ENCODE data around the gene CIT. TPM values are rescaled to one million over a fixed set of nuclear protein-coding genes. Genes with fewer than 3 reads are reported as not detected.
"Not testable (repeated sequence)": the region's sequence is repeated elsewhere in the genome, so short reads cannot be mapped to it uniquely, and the experiment has no call there.

CIT gene
- total and polyA plus RNA-seq, 8 donors, result 0.38 to 2.7 (median 0.84) TPM

- ATAC-seq (no peak), DNase-seq (no peak), FAIRE-seq (no peak)
- Histone ChIP-seq H3K36me3 (no peaks in the 10 kb centered on the region), H3K27me3 (no peaks in the 10 kb centered on the region), H3K4me3 (no peak overlapping the region), H3K4me1 (peaks cover 10 to 19% (median 12%) of the 10 kb centered on the region in 3 donors), H3K27ac (no peak overlapping the region), H3K9me3 (no peaks in the 10 kb centered on the region)
- no peak for TF ChIP-seq CTCF (IDR thresholded peaks at IDR 0.05)
- WGBS, 2 donors, result 98 to 99% methylated on average over 11 of the region's 11 CpGs
- intact Hi-C loops (cut with DNase I), result no loop called here
Measured at GRCh38 chr12:119712721-119713120, 164.4 kb downstream of the CIT start.

GRCh38 chr12:119711693-119712092 is 165.4 kb downstream of the CIT start:
- no peak overlapping the region for H3K27ac ChIP-seq
- DNase-seq, result no peak
- 97 to 98% methylated on average over 4 of the region's 4 CpGs for WGBS, 2 donors
- H3K4me1 ChIP-seq, result peaks cover 7 to 11% (median 9%) of the 10 kb centered on the region in 3 donors
- intact Hi-C loops (cut with DNase I), result no loop called here
- no peaks in the 10 kb centered on the region for H3K9me3 ChIP-seq
- H3K36me3 ChIP-seq, result no peaks in the 10 kb centered on the region
- no peak for ATAC-seq
- no peak for TF ChIP-seq CTCF (IDR thresholded peaks at IDR 0.05)
- no peaks in the 10 kb centered on the region for H3K27me3 ChIP-seq
- no peak overlapping the region for H3K4me3 ChIP-seq
- FAIRE-seq, result no peak

- FAIRE-seq (no peak), ATAC-seq (no peak), DNase-seq (no peak)
- Histone ChIP-seq H3K36me3 (no peaks in the 10 kb centered on the region), H3K9me3 (no peaks in the 10 kb centered on the region), H3K27me3 (no peaks in the 10 kb centered on the region), H3K27ac (no peak overlapping the region), H3K4me1 (peaks cover under 1 to 5% (median 2%) of the 10 kb centered on the region in 3 donors), H3K4me3 (no peak overlapping the region)
- TF ChIP-seq CTCF (IDR thresholded peaks at IDR 0.05), result no peak
- 86 to 91% methylated on average over 15 of the region's 15 CpGs for WGBS, 2 donors
- intact Hi-C loops (cut with DNase I), result no loop called here
Measured at GRCh38 chr12:119710965-119711551, 166.1 kb downstream of the CIT start.

GRCh38 chr12:119710374-119710964 is 166.7 kb downstream of the CIT start:
- no peak for DNase-seq
- peak in 1 of 4 donors; percentile 60 for ATAC-seq

GRCh38 chr12:119706427-119706826 is 170.7 kb downstream of the CIT start:
- DNase-seq; FAIRE-seq; H3K27ac ChIP-seq; intact Hi-C loops (cut with DNase I); H3K4me3 ChIP-seq; ATAC-seq; H3K27me3 ChIP-seq; H3K9me3 ChIP-seq; H3K36me3 ChIP-seq; H3K4me1 ChIP-seq: not testable (repeated sequence)
- WGBS, 2 donors, result 79 to 97% methylated on average over 1 of the region's 1 CpG

More at GRCh38 chr12:119710374-119710964, 166.7 kb downstream of the CIT start:
- WGBS, 2 donors, result 91 to 92% methylated on average over 11 of the region's 11 CpGs
- Histone ChIP-seq H3K9me3 (no peaks in the 10 kb centered on the region), H3K36me3 (no peaks in the 10 kb centered on the region), H3K27ac (no peak overlapping the region), H3K27me3 (no peaks in the 10 kb centered on the region), H3K4me1 (no peaks in the 10 kb centered on the region), H3K4me3 (no peak overlapping the region)
- intact Hi-C loops (cut with DNase I), result no loop called here
- FAIRE-seq, result no peak
- no peak for TF ChIP-seq CTCF (IDR thresholded peaks at IDR 0.05)

Measured in pancreas (tissue), 10 donors.